OCI-LY3 (cell line): Measurements from ENCODE around the gene SUSD4.

ENCODE experiments used
- H2AFZ ChIP-seq: fragments of 200-600, 300-600 bp; shearing (Covaris generic); 2 replicates; pipeline ENCODE4 v1.6.0; 2014; ENCODE audit warnings: antibody characterized with exemption, low read depth, low read length
- H3K27ac ChIP-seq: fragments of 200-600, 300-600 bp; sonication (generic); 2 replicates; pipeline ENCODE4 v1.5.1; 2014; ENCODE audit warnings: mild to moderate bottlenecking, low read length, moderate library complexity, mixed read lengths
- H3K27me3 ChIP-seq: fragments of 200-600, 300-600 bp; sonication (generic); 2 replicates; pipeline ENCODE4 v1.6.1; 2014; ENCODE audit warnings: low read depth, low read length, mixed read lengths
- H3K36me3 ChIP-seq: fragments of 200-600, 300-600 bp; sonication (generic); replicated peaks from 2 replicates; pipeline ENCODE3; 2014; ENCODE audit warnings: low read depth, low read length, mixed read lengths
- H3K4me1 ChIP-seq: fragments of 300-600, 200-600 bp; sonication (generic); 2 replicates; pipeline ENCODE4 v1.6.1; 2014; ENCODE audit warnings: low read length, mixed read lengths
- H3K4me2 ChIP-seq: fragments of 200-600, 300-600 bp; sonication (generic); 2 replicates; pipeline ENCODE4 v1.6.1; 2014; ENCODE audit warnings: low read length, mixed read lengths
- H3K4me3 ChIP-seq: fragments of 300-600, 200-600 bp; sonication (generic); 2 replicates; pipeline ENCODE4 v1.5.1; 2014; ENCODE audit warnings: antibody characterized with exemption, mild to moderate bottlenecking, low read length, moderate library complexity
- H3K79me2 ChIP-seq: fragments of 300-600, 200-600 bp; shearing (Covaris generic); 2 replicates; pipeline ENCODE4 v1.6.1; 2014; ENCODE audit warnings: mild to moderate bottlenecking, low read length, mixed read lengths
- H3K9ac ChIP-seq: fragments of 300-600, 200-600 bp; shearing (Covaris generic); 2 replicates; pipeline ENCODE4 v1.6.0; 2014; ENCODE audit warnings: mild to moderate bottlenecking, low read length, moderate library complexity
- H3K9me3 ChIP-seq: fragments of 200-600, 300-600 bp; shearing (Covaris generic); 2 replicates; pipeline ENCODE4 v1.6.1; 2014; ENCODE audit warnings: low read length, mixed read lengths; ENCODE audit not compliant: insufficient read depth
- H4K20me1 ChIP-seq: fragments of 200-600, 300-600 bp; sonication (generic); 2 replicates; pipeline ENCODE4 v1.6.1; 2016; ENCODE audit warnings: low read length, mixed read lengths; ENCODE audit not compliant: insufficient read depth
- EZH2phosphoT487 ChIP-seq: fragments of 200-600 bp; shearing (Covaris generic); IDR thresholded peaks from 2 replicates; pipeline ENCODE4 v1.6.1; 2018; ENCODE audit warnings: antibody characterized with exemption, mixed run types, low read depth
- TF ChIP-seq, protein P1 (sequence below): fragments of 200-600, 300-600 bp; sonication (generic); IDR thresholded peaks from 2 replicates; pipeline ENCODE4 v1.5.1; 2014; ENCODE audit warnings: antibody characterized with exemption, low read length, low read depth

Gene SUSD4

DNA sequence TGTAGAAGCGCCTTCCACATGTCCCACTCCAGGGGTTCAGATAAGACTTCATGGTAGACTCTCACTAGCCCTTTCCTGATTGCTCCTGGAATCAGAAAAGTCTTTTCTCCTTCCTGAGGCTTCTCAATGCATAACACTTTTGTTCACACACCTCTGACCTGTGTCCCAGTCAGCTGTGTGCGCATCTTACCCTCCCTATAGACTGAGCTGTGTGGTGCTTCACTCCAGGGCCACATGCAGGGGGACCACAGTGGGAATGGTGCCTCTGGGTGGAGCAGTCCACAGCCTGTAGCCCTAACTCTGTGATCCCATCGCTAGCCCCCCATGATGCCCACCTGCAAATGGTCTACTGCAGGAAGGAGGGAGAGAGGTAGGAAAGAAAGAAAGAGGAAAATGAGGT, 136.9 kb downstream of the SUSD4 start:
- no peaks in the 10 kb centered on the region for H4K20me1 ChIP-seq
- TF ChIP-seq, protein P1, sequence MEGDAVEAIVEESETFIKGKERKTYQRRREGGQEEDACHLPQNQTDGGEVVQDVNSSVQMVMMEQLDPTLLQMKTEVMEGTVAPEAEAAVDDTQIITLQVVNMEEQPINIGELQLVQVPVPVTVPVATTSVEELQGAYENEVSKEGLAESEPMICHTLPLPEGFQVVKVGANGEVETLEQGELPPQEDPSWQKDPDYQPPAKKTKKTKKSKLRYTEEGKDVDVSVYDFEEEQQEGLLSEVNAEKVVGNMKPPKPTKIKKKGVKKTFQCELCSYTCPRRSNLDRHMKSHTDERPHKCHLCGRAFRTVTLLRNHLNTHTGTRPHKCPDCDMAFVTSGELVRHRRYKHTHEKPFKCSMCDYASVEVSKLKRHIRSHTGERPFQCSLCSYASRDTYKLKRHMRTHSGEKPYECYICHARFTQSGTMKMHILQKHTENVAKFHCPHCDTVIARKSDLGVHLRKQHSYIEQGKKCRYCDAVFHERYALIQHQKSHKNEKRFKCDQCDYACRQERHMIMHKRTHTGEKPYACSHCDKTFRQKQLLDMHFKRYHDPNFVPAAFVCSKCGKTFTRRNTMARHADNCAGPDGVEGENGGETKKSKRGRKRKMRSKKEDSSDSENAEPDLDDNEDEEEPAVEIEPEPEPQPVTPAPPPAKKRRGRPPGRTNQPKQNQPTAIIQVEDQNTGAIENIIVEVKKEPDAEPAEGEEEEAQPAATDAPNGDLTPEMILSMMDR: no peak
- TF ChIP-seq EZH2phosphoT487: no peak
- no peak overlapping the region for H2AFZ ChIP-seq

DNA sequence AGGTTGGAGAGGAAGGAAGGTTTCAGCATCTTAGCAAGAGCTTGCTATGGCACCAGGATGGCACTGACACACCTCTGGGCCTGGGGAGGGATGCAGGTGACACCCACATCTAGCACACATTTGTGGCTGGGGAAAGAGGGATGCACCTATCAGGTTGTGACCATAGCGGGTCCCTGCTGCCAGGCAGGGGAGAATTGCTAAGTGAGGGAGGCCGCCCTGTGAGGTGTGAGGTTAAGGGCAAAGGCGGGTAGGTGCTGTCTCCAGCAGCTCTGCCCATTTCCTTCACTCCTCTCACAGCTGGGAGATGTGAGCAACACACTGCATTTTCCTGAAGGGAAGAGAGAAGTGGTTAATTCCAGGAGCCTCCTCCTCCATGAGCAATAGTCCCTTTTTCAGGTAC, 137.7 kb downstream of the SUSD4 start:
- Histone ChIP-seq H3K9ac (no peak overlapping the region), H3K79me2 (no peaks in the 10 kb centered on the region)

More for the DNA sequence above, 136.9 kb downstream of the SUSD4 start:
- Histone ChIP-seq H3K9ac (no peak overlapping the region), H3K9me3 (no peaks in the 10 kb centered on the region), H3K27ac (no peak overlapping the region), H3K79me2 (no peaks in the 10 kb centered on the region), H3K4me2 (no peak overlapping the region), H3K27me3 (peaks cover 14% of the 10 kb centered on the region), H3K4me3 (no peak overlapping the region), H3K36me3 (no peaks in the 10 kb centered on the region), H3K4me1 (no peaks in the 10 kb centered on the region)

DNA sequence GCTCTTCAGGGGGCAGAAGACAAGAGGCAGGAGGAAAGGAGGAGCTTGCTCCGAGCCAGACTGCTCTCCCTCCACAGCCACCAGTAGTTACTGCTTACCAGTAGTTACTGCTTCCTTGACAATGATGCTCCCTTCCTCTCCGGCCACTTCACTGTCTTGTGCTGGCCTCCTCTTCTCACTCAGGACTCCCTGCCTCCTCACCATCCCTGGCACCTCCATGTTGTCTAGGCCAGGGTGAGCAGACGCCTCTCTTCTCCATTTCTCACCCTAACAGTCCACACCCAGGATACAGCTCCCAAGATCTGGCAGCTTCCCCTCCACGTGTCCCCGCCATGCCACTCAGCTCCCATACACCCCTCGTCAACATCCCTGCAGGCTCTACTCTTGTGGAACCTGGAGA, 138.5 kb downstream of the SUSD4 start:
- no peak for TF ChIP-seq EZH2phosphoT487
- TF ChIP-seq, protein P1: no peak
- Histone ChIP-seq H3K4me1 (no peaks in the 10 kb centered on the region), H3K27ac (no peak overlapping the region), H3K27me3 (peaks cover 24% of the 10 kb centered on the region), H4K20me1 (no peaks in the 10 kb centered on the region), H3K9ac (no peak overlapping the region), H3K4me3 (no peak overlapping the region), H3K4me2 (no peak overlapping the region), H3K79me2 (no peaks in the 10 kb centered on the region), H3K9me3 (no peaks in the 10 kb centered on the region), H3K36me3 (no peaks in the 10 kb centered on the region), H2AFZ (no peak overlapping the region)

More for the DNA sequence above, 137.7 kb downstream of the SUSD4 start:
- H3K4me1 ChIP-seq: no peaks in the 10 kb centered on the region
- no peaks in the 10 kb centered on the region for H3K36me3 ChIP-seq
- no peak overlapping the region for H3K27ac ChIP-seq
- no peak overlapping the region for H3K4me3 ChIP-seq
- no peaks in the 10 kb centered on the region for H3K9me3 ChIP-seq
- H3K27me3 ChIP-seq: peaks cover 18% of the 10 kb centered on the region
- H4K20me1 ChIP-seq: no peaks in the 10 kb centered on the region
- TF ChIP-seq, protein P1: no peak
- no peak for TF ChIP-seq EZH2phosphoT487
- H3K4me2 ChIP-seq: no peak overlapping the region
- H2AFZ ChIP-seq: no peak overlapping the region

DNA sequence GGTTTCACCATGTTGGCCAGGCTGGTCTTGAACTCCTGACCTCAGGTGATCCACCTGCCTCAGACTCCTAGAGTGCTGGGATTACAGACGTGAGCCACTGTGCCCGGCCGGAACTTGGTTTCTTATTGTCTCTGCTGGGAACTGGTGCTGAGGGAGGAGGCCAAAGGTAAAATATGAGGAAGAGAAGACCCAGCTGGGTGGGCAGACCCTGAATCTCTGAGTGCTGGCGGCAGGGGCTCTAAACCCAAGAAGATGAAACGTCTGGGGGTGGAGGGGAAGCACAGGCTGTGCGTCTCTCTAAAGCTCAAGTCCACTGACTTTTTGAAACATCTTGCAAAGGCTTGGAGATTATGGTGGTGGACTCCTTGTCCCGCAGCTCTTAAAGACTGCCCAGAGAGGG, 138.9 kb downstream of the SUSD4 start:
- no peaks in the 10 kb centered on the region for H3K36me3 ChIP-seq
- H3K4me3 ChIP-seq: no peak overlapping the region
- no peak overlapping the region for H2AFZ ChIP-seq
- no peak overlapping the region for H3K4me2 ChIP-seq
- no peaks in the 10 kb centered on the region for H4K20me1 ChIP-seq
- H3K27ac ChIP-seq: no peak overlapping the region
- no peaks in the 10 kb centered on the region for H3K4me1 ChIP-seq
- H3K9me3 ChIP-seq: no peaks in the 10 kb centered on the region
- H3K27me3 ChIP-seq: peaks cover 26% of the 10 kb centered on the region
- H3K9ac ChIP-seq: no peak overlapping the region
- TF ChIP-seq, protein P1: no peak
- no peak for TF ChIP-seq EZH2phosphoT487
- H3K79me2 ChIP-seq: no peaks in the 10 kb centered on the region
